A549 (cell line): ENCODE results near the gene CYP27B1.

Experiments used
- BHLHE40 ChIP-seq: IDR thresholded peaks from 2 replicates; pipeline ENCODE4 v1.6.1; 2012; ENCODE audit warnings: low read depth, low read length, inconsistent platforms
- EP300 ChIP-seq, 2 experiments: fragments of >200 bp; sonication (Bioruptor Twin); formaldehyde crosslinking; IDR thresholded peaks; 2 replicates in 1 of 2; 3 replicates in 1 of 2; pipeline ENCODE4 v1.6.1; 2016 to 2017
- JUNB ChIP-seq: fragments of >200 bp; sonication (Bioruptor Twin); formaldehyde crosslinking; IDR thresholded peaks from 2 replicates; pipeline ENCODE4 v1.6.1; 2016
- MAFK ChIP-seq: fragments of 450-650 bp; IDR thresholded peaks from 2 replicates; pipeline ENCODE4 v1.6.1; 2014; ENCODE audit not compliant: partially characterized antibody
- MYC ChIP-seq: IDR thresholded peaks from 2 replicates; pipeline ENCODE4 v1.6.1; 2012; ENCODE audit warnings: mild to moderate bottlenecking, inconsistent platforms, low read length, improper control_type of control experiment, borderline replicate concordance
- NR3C1 ChIP-seq: fragments of >200 bp; sonication (Bioruptor Twin); formaldehyde crosslinking; IDR thresholded peaks from 3 replicates; pipeline ENCODE4 v1.6.1; 2017
- POLR2A ChIP-seq: IDR thresholded peaks from 2 replicates; pipeline ENCODE4 v1.6.1; 2012; ENCODE audit warnings: mild to moderate bottlenecking, low read length
- RAD21 ChIP-seq, 2 experiments: fragments of >200 bp in 1 of 2; sonication (Bioruptor Twin) in 1 of 2; formaldehyde crosslinking in 1 of 2; IDR thresholded peaks in 1 of 2; conservative IDR thresholded peaks in 1 of 2; 2 replicates in 1 of 2; 3 replicates in 1 of 2; pipeline ENCODE4 v1.6.1; 2012 to 2018; ENCODE audit warnings: inconsistent platforms in 1 of 2
- TF ChIP-seq, protein P1 (sequence below): fragments of >200 bp; sonication (Bioruptor Twin); formaldehyde crosslinking; IDR thresholded peaks from 3 replicates; pipeline ENCODE4 v1.5.1; 2016
- TF ChIP-seq, protein P2 (sequence below): fragments of 200-600 bp; sonication (generic); IDR thresholded peaks from 2 replicates; pipeline ENCODE4 v1.6.1; 2016; ENCODE audit warnings: antibody characterized with exemption, mild to moderate bottlenecking, moderate library complexity

DNA sequence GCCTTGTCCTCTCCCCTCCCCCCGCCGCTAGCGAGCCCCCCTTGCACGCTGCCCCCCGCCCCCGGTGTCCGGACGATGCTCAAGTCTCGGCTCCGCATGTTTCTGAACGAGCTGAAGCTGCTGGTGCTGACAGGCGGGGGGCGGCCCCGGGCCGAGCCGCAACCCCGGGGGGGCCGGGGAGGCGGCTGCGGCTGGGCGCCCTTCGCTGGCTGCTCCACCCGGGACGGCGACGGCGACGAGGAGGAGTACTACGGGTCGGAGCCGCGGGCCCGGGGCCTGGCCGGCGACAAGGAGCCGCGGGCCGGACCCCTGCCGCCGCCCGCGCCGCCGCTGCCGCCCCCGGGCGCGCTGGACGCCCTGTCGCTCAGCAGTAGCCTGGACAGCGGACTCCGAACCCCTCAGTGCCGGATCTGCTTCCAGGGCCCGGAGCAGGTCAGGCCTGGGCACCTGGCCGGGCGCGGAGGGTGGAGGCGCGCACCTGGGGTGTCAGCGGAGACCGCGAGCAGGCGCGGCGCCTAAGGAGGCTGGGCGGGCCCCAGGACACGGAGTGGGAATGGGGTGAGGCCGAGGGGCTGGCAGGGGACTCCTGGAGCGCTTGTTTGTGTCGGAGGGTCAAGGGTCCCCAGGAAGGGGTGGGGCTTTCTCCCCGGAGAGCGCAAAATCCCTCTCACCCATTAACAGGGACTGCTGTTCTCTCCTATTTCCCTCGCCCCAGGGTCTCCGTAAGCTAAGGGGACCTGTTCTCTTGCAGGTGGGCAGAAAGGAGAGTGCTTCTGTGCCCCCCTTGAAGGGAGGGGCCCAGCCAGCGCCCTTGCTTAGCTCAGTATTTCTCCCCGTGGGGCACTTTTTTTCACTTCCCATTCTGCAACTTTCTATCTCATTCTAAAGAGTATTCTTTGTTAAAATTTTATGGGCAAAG lies 11.2 kb downstream of the CYP27B1 start:
- TF ChIP-seq, protein P1, sequence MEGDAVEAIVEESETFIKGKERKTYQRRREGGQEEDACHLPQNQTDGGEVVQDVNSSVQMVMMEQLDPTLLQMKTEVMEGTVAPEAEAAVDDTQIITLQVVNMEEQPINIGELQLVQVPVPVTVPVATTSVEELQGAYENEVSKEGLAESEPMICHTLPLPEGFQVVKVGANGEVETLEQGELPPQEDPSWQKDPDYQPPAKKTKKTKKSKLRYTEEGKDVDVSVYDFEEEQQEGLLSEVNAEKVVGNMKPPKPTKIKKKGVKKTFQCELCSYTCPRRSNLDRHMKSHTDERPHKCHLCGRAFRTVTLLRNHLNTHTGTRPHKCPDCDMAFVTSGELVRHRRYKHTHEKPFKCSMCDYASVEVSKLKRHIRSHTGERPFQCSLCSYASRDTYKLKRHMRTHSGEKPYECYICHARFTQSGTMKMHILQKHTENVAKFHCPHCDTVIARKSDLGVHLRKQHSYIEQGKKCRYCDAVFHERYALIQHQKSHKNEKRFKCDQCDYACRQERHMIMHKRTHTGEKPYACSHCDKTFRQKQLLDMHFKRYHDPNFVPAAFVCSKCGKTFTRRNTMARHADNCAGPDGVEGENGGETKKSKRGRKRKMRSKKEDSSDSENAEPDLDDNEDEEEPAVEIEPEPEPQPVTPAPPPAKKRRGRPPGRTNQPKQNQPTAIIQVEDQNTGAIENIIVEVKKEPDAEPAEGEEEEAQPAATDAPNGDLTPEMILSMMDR = no peak
- TF ChIP-seq EP300 (IDR thresholded peaks at IDR 0.05) = no peak
- TF ChIP-seq RAD21 (conservative IDR thresholded peaks at IDR 0.05 in 1 of 2, IDR thresholded peaks at IDR 0.05 in 1 of 2) = no peak
- no peak for TF ChIP-seq JUNB
- no peak for TF ChIP-seq NR3C1
- TF ChIP-seq MAFK = no peak
- TF ChIP-seq, protein P2, sequence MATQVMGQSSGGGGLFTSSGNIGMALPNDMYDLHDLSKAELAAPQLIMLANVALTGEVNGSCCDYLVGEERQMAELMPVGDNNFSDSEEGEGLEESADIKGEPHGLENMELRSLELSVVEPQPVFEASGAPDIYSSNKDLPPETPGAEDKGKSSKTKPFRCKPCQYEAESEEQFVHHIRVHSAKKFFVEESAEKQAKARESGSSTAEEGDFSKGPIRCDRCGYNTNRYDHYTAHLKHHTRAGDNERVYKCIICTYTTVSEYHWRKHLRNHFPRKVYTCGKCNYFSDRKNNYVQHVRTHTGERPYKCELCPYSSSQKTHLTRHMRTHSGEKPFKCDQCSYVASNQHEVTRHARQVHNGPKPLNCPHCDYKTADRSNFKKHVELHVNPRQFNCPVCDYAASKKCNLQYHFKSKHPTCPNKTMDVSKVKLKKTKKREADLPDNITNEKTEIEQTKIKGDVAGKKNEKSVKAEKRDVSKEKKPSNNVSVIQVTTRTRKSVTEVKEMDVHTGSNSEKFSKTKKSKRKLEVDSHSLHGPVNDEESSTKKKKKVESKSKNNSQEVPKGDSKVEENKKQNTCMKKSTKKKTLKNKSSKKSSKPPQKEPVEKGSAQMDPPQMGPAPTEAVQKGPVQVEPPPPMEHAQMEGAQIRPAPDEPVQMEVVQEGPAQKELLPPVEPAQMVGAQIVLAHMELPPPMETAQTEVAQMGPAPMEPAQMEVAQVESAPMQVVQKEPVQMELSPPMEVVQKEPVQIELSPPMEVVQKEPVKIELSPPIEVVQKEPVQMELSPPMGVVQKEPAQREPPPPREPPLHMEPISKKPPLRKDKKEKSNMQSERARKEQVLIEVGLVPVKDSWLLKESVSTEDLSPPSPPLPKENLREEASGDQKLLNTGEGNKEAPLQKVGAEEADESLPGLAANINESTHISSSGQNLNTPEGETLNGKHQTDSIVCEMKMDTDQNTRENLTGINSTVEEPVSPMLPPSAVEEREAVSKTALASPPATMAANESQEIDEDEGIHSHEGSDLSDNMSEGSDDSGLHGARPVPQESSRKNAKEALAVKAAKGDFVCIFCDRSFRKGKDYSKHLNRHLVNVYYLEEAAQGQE = no peak
- TF ChIP-seq POLR2A = no peak
- TF ChIP-seq BHLHE40 = no peak
- no peak for TF ChIP-seq MYC
